Pulmonary artery endothelial cell (primary cell): Measurements from ENCODE around the gene TPMT. TPM values are rescaled to one million over a fixed set of nuclear protein-coding genes. Genes with fewer than 3 reads are reported as not detected.
"Not testable (repeated sequence)": the region's sequence is repeated elsewhere in the genome, so short reads cannot be mapped to it uniquely, and the experiment has no call there.

Source experiments
- DNase-seq: peaks from one replicate; pipeline ENCODE4 v3.0.0-alpha.2; 2011; ENCODE audit warnings: low read depth, low spot score
- total RNA-seq: library from RNA; depleted of rRNA; stranded (reverse); fragments of >200 nt; gene quantifications from 2 replicates; pipeline ENCODE4 v1.2.3, GENCODE V29; 2014

The TPMT gene
- 20.8 and 21.0 TPM in 2 replicates for total RNA-seq

DNA sequence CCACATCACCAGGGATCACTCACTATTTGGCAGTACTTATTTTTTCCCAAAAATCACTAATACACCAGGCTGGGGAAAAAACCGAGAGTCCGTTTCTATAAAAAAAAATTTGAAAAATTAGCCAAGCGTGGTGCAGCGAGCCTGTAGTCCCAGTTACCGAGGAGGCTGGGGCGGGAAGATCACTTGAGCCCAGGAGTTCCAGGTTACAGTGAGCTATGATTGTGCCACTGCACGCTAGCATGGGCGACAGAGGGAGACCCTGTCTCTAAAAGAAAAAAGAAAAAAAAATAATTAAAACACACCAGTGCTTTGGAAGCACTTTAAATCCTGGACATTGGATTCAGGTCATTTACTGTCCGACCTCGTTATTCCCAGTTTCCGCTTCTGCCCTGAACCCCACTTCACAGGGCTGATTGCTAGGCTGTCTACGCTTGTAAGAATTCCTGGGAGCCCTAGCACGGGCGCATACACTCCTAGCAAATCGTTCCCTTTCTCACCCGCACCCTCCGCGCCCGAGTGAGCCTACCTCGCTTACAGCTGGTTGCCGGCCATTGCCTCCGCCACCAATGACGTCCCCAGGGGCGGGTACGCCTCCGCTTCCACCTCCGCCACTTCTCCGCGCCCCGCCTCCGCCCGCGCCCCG, at the start of gene TPMT:
TPMT (minus strand) TSS at position 571 of the 643 bp plus-strand sequence. CDS start 5,950 bp downstream, outside the sequence.
- DNase-seq, result no peak

DNA sequence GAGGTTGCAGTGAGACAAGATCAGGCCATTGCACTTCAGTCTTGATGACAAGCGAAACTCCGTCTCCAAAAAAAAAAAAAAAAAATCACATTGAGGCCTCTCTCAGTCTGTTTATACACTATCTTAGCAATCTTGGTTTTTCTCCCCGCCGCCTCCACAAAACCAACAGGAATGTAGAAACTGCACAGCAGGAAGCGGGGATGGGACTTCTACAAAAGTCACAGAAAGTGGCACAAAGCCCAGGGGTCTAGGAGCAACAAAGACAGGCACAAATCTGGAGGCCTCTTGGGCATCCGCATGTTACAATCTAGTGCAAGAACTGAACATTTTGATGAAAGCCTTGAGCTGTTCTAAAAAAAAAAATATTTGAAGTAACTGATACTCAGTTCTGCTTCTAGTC, 48.9 kb upstream of the TPMT start:
- DNase-seq, result no peak

DNA sequence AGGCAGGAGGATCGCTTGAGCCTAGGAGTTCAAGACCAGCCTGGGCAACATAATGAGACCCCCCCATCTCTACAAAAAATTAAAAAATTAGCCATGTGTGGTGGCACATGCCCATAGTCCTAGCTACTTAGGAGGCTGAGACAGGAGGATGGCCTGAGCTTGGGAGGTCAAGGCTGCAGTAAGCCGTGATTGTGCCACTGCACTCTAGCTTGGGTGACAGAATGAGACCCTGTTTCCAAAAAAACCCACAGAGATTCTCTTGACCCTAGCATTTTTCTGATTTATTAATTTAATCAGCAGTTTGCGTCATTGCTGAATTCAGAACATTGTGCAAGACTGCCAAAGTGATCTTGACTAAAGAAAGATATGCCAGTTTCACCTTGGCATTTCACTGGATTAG, 37.1 kb upstream of the TPMT start:
- no peak for DNase-seq

DNA sequence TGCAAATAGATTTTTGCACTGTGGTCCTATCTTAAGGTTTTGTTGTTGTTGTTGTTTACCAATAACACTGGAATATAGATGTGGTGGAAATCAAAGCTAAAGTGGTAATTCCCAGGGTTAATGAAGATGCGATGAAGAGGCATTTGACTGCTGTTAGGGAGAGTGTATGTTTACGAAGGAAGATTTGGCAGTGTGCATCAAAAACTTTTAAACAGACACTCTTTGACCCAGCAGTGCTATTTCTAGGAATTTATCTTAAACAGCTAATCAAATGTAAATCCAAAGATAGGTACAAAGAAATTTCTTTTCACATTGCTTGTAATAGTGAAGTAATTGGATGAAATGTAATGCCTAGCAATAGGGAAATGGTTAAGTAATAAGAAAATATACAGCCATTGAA, 34.3 kb upstream of the TPMT start:
- no peak for DNase-seq

DNA sequence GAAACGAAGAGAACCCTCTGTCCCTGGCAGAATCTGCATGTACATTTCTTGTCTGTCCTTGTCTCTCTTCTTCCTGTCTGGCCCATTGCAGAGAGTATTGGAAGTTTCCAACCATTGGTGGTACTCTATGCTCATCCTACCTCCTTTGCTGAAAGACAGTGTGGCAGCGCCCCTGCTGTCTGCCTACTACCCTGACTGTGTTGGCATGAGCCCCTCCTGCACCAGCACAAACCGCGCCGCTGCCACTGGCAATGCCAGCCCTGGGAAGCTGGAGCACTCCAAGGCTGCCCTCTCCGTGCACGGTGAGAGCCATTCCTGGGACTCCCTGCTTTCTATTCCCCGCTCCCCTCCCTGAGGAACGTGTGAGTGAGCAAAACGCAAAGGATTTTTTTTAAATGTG, 32.8 kb upstream of the TPMT start:
- no peak for DNase-seq

DNA sequence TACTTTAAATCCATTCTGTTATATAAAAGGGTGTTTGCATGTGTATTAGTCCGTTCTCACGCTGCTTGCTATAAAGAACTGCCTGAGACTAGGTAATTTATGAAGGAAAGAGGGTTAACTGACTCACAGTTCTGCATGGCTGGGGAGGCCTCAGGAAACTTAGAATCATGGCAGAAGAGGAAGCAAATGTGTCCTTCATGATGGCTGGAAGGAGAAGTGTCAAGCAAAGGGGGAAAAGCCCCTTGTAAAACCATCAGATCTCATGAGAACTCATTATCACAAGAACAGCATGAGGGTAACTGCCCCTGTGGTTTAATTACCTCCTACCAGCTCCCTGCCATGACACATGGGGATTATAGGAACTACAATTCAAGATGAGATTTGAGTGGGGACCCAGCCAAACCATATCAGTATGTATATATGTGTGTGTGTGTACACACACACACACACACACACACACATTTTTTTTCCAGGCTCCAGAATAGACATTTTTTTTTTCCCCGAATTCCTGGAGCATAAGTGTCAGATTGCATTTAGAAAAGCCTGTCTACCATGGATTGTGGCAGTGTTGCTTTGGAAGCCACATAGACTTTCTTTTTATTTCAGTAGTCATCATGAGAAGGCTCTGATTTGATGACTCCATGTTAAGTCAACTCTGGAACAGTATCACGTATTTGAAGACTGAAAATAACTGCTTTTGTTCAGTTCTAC, 31.8 kb upstream of the TPMT start:
- no peak for DNase-seq

DNA sequence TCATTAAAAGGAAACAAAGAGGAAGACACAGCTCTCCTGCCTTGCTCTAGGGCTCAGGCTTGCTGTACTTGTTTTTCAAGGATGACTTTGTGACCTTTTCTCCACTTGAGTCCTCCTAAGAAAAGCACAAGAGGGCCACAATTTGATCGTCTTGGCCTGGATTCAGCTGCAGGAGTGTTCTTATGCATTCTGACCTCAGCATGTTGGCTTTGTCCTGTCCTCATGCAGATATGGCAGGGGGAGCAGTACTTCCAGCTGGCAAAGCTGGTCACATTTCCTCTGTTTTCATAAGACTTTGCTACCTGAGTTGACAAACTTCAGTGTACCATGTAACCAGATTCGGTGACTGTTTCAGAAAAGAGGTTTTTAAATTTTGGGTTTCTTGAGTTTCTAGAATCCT, 31.2 kb upstream of the TPMT start:
- no peak for DNase-seq

DNA sequence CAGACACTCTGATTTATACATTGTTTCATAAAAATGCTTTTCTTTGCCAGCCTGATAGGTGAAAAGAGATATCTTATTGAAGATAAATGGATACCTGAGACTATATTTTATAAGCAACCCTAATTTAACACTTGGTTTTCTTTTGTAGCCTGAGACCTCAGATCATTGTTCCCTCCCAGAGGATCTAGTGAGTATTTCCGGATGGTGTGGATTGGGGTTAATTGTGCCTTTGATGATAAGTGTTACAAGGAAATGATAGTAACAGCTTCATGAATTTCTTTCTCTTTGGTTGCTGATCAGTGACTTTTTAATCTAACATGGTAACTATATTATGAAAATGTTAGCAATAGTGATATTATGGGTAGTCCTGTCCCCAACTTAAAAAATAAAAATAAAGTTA, 30.7 kb upstream of the TPMT start:
- no peak for DNase-seq

DNA sequence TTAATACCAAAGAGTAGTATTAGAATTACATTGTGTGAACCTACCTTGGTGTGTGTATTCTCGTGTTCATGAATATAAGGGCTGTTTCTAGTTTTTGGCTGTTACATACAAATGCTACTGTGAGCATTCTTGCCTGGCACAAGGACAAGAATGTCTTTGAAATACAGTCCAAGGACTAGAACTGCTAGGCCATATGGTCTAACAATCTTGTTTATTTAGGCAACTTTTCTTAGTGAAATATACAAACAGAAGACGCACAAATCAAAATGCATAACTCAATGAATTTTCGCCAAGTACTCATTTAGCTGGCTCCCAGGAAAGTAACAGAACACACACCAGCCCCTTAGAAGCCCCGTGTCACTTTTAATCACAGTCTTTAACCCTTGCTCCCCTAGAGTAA, 28.9 kb upstream of the TPMT start:
- DNase-seq, result no peak

DNA sequence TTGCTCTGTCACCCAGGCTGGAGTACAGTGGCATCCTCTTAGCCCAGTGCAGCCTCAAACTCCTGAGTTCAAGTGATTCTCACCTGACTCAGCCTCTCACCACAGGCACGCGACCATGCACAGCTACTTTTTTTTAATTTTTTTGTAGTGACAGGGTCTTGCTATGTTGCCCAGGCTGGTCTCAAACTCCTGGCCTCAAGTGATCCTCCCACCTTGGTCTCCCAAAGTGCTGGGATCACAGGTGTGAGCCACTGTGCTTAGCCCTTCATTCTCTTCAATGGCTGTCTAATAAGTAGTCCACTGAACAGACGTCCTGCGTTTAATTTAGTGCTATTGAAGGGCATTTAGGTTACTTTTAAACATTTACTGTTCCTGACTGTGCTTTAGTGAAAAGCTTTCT, 27.7 kb upstream of the TPMT start:
- no peak for DNase-seq

DNA sequence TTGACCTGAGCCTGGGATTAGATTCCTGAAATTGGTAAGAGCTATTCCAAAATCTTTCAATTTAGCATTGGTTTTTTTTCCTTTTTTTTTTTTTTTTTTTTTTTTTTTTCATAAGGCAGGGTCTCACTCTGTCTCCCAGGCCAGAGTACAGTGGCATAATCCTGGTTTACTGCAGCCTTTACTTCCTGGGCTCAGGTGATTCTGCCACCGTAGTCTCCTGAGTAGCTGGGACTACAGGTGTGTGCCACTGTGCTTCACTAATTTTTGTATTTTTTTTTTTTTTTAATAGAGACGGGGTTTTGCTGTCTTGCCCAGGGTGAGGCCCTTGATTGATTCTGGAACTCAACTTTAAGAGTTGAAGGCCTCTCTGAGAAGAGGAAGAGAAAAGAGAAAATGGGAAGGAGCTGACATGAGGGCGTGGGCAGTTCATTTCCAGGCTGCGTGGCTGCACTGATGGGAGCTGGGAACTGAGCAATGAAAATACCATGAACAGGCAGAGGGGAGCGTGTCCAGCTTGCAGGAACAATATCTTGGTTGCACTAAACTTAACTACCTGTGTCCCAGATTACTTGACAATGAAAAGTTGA, 25.0 kb upstream of the TPMT start:
- DNase-seq, result no peak

DNA sequence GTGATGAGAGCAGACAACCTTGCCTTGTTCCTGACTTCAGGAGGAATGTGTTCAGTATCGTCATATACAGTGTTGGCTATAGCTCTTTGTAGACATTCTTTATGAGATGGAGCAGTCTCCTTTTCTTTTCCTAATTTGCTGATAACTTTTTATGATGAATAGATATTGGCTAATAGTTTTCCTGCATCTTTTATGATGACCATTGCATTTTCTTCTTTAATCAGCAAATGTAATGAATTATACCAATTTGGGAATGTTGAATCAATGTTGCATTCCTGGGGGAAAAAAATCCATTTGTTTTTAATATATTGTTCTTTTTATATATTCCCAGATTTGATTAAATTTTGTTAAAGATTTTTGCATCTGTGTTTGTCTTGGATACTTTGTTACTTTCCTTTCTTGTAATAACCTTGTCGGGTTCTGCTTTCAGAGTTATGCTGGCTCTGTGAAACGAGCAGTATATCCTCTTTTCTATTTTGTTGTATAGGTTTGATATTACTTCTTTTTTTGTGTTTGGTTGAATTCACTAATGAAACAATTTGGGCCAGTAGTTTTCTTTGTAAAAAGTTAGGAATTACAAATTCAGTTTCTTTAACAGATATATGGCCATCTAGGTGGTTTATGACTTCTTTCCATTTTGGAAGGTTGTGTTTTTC, 24.2 kb upstream of the TPMT start:
- DNase-seq, result no peak

DNA sequence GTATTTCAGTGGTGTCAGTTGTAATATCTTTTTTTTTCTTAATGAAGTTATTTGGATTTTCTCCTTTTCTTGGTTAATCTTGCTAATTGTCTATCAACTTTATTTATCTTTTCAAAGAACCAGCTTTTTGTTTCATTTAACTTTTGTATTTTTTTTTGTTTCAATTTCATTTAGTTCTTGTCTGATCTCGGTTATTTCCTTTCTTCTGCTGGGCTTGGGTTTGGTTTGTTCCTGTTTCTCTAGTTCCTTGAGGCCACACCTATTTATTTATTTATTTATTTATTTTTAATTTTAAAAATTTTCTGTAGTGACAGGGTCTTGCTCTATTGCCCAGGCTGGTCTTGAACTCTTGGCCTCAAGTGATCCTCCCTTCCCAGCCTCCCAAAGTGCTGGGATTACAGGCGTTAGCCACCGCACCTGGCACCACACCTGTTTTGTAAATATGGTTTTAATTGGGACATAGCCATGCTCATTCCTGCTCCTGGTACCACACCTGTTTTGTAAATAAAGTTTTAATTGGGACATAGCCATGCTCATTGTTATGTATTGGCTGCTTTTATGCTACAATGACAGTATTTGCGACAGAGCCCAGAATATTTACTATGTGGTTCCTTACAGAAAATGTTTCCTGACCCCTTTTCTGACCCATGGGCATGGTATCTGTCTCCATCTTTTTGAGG, 22.5 kb upstream of the TPMT start:
- no peak for DNase-seq

DNA sequence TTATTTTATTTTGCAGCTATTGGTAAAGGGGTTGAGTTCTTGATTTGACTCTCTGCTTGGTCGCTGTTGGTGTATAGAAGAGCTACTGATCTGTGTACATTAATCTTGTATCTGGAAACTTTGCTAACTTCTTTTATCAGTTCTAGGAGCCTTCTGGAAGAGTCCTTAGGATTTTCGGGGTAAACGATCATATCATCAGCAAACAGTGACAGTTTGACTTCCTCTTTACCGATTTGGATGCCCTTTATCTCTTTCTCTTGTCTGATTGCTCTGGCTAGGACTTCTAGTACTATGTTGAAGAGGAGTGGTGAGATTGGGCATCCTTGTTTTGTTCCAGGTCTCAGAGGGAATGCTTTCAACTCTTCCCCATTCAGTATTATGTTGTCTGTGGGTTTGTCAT, 21.3 kb upstream of the TPMT start:
- DNase-seq, result not testable (repeated sequence)

DNA sequence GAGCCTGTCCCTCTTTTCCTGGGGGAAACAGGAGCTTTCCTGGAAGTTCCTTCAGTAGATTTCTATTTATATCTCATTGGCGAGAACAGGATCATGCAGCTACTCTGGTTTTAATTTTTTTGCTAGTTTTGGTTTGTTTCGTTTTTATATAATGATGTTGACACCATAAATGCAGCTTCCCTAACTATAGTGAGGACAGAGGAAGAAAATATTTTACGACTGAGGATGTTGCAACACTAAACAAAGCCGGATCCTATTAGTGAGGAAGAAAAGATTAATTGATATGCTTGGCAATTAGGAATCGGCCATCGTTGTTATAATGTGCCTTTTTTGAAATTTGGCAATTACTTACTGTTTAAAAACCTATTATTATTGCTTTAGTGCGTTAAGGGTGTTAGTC, 17.0 kb upstream of the TPMT start:
- DNase-seq, result no peak

DNA sequence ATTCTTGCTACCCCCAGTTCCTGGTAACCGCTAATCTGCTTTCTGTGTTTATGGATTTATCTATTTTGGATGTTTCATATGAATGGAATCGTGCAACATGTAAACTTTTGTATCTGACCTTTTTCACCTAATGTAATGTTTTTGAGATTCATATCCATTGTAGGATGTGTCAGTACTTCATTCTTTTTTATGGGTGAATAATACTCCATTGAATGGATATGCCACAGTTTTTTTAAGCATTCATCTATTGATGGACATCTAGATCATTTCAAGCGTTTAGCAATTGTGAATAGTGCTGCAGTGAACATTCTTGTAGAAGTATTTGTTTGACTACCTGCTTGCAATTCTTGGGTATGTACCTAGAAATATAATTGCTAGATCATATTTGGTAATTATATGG, 13.4 kb upstream of the TPMT start:
- no peak for DNase-seq

DNA sequence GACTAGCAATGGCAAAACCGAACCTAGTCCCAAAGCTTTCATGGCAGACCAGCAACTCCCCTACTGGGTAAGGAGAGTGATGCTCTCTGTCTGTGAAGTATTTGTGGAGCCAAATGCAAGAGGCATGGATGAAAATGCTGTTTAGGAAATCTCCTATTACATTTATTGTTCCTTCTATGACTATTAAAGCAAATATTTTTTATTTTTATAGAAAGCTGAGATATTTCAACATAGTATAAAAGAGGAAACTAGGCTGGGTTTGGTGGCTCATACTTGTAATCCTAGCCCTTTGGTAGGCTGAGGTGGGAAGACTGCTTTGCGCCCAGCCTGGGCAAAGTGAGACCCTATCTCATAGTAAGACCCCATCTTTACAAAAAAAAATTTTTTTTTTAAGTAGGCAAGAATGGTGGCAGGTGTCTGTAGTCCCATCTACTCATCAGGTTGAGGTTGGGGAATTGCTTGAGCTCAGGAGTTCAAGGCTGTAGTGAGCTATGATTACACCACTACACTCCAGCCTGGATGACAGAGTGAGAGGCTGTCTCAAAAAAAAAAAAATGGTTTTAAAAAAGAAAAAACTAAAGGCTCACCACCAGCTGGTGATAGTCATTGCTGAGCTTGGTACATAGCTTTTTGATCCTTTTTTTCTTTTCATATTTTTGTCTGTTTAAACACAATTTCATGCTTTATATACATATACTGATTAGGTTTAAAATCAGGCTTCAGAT, 11.6 kb upstream of the TPMT start:
- DNase-seq, result no peak

DNA sequence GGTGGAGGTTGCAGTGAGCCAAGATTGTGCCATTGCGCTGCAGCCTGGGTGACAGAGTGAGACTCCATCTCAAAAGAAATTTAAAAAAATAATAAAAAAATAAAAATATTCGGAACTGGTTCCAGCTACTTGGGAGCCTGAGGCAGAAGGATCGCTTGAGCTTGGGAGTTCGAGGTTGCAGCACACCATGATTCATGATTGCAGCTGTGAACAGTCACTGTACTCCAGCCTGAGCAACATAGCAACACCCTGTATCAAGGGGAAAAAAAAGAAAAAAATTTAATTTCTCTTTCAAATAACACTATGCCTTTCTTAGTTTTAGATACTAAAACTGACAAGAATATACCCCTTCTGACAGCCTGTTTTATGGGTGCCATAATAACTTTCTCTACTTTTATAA, 10.9 kb upstream of the TPMT start:
- DNase-seq, result no peak

DNA sequence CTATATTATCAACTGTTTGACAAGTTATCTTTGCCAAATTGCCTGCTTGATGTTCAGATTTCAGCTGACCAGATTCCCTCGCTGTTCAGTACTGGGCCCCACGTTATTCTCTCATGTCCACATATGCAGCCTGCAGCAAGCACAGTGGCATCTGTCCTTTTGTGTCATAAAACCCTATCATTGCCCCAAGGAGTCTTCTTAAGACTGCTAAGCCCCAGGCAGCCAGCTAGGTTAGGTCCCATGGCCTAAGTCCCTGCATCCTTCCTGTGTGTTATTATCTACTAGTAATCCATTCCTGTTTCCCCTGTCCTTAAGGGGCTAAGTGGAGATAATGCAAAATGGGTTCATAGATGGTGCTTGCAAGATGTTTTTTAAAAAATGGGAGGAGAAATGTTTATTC, 7.5 kb upstream of the TPMT start:
- no peak for DNase-seq

DNA sequence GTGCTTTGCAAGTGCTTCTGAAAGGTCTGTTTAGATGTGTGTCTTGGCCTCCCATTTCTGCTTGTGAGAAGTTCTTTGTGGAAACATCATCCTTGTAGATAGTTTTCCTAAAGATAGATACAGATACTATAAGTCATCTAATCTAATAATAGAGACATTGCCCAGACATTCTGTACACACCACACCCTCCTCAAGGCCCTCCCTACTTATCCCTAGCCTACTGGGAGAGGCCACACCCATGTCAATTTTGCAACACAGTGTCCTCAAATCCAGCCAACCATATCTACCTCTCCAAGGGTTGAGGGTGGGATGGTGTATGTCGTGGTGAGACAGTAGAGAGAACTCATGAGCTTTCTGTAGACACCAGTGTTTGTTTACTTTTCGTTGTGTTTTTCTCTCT, 6.6 kb upstream of the TPMT start:
- no peak for DNase-seq

DNA sequence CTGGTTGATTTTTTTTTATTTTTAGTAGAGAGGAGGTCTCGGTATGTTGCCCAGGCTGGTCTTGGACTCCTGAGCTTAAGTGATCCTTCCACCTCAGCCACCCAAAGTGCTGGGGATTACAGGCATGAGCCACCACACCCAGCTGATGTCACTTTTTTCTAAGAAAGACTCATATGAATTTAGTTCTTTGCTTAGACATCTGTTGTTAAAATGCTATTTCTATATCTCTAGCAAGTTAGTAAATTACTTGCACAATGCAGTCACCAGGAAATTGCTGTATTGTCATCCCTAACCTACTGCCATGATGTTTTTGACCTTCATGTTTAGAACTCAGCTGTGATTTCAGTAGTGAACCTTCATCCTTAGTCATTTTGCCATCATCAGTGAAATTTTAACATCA, 6.0 kb upstream of the TPMT start:
- DNase-seq, result no peak
